GM12873 (cell line): Measurements from ENCODE around the gene ZNF487.

Experiments
- TF ChIP-seq, protein P1 (sequence below): IDR thresholded peaks from 2 replicates; pipeline ENCODE4 v1.5.1; 2012; ENCODE audit warnings: low read depth, mild to moderate bottlenecking, moderate library complexity, low read length, control low read depth; ENCODE audit not compliant: insufficient read depth; ENCODE audit errors: missing control alignments

Gene ZNF487

GRCh38 chr10:43430926-43431663 is 5.8 kb upstream of the ZNF487 start:
- TF ChIP-seq, protein P1, sequence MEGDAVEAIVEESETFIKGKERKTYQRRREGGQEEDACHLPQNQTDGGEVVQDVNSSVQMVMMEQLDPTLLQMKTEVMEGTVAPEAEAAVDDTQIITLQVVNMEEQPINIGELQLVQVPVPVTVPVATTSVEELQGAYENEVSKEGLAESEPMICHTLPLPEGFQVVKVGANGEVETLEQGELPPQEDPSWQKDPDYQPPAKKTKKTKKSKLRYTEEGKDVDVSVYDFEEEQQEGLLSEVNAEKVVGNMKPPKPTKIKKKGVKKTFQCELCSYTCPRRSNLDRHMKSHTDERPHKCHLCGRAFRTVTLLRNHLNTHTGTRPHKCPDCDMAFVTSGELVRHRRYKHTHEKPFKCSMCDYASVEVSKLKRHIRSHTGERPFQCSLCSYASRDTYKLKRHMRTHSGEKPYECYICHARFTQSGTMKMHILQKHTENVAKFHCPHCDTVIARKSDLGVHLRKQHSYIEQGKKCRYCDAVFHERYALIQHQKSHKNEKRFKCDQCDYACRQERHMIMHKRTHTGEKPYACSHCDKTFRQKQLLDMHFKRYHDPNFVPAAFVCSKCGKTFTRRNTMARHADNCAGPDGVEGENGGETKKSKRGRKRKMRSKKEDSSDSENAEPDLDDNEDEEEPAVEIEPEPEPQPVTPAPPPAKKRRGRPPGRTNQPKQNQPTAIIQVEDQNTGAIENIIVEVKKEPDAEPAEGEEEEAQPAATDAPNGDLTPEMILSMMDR, result no peak

- TF ChIP-seq, protein P1, result no peak
Measured at GRCh38 chr10:43437141-43437870, 395 bp downstream of the ZNF487 start.

- TF ChIP-seq, protein P1, result no peak
Measured at GRCh38 chr10:43440463-43441134, 3.7 kb downstream of the ZNF487 start.

GRCh38 chr10:43444323-43444722 is 7.4 kb downstream of the ZNF487 start:
- TF ChIP-seq, protein P1, result no peak

DNA sequence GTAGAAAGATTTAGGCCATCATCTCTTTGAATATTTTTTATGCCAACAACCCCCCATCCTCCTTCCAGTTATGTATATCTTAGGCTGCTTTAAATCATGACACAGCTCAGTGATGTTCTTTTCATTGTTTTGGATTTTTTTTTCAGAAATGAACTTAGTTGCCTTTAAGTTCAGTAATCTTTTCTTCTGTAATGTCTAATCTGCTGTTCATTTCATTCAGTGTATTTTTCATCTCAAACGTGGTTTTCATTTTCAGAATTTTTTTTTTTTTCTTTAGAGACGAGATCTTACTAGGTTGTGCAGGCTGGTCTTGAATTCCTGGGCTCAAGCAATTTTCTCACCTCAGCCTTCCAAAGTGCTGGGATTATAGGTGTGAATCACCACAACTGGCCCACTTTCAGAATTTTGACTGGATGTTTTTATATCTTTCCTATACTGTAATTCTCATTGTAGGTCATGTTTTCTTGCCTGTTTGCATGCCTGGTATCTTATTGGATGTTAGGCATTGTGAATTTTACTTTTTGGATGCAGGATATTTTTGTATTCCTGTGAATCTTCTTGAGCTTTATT is 8.1 kb downstream of the ZNF487 start:
- TF ChIP-seq, protein P1, result no peak

GRCh38 chr10:43448742-43449141 is 11.8 kb downstream of the ZNF487 start:
- TF ChIP-seq, protein P1, result no peak
